ENCODE measurements around the gene KSR1. TPM values are rescaled to one million over a fixed set of nuclear protein-coding genes. Genes with fewer than 3 reads are reported as not detected.
A peak's percentile ranks its signal among the peaks of the same experiment; 100 is the strongest.

The KSR1 gene
- total and polyA plus RNA-seq, 2 of the 4 experiments (the other 2 are of a cell fraction), result 12.5 to 21.9 TPM

- Histone ChIP-seq H4K8ac (ENCODE audit: low read depth in 2 of 2, low read length in 2 of 2) (peak overlapping the region; percentile 66 to 97), H2AFZ (replicated peaks; ENCODE audit: low read length, poor library complexity) (no peak overlapping the region), H3K4me3 (ENCODE audit: insufficient read depth, low read depth, low read length) (no peak overlapping the region), H3K14ac (replicated peaks; ENCODE audit: low read depth, low read length) (peak overlapping the region; percentile 78), H3K27ac (ENCODE audit: insufficient read depth, low read length) (peak overlapping the region; percentile 86), H3K23ac (ENCODE audit: low read depth, low read length) (peak overlapping the region; percentile 36; the same call in 1 of the 2 replicates), H2BK15ac (ENCODE audit: low read depth, low read length) (peak overlapping the region; percentile 57; the same call in 2 of the 3 replicates), H4K5ac (ENCODE audit: low read depth, low read length) (peak overlapping the region; percentile 66), H4K20me1 (ENCODE audit: insufficient read depth, low read length) (peaks cover 5% of the 10 kb centered on the region; the same call in 1 of the 2 replicates), H3K4me1 (ENCODE audit: control insufficient read depth, insufficient read depth, low read length) (peaks cover 23% of the 10 kb centered on the region), H3K4me2 (ENCODE audit: low read depth, low read length) (peak overlapping the region; percentile 21), H3K27me3 (ENCODE audit: control insufficient read depth, insufficient read depth, low read length) (no peaks in the 10 kb centered on the region), H3K18ac (ENCODE audit: low read depth, low read length) (peak overlapping the region; percentile 55), H3K4ac (ENCODE audit: low read depth, low read length) (peak overlapping the region; percentile 91), H2BK120ac (ENCODE audit: low read depth, low read length) (peak overlapping the region; percentile 84), H3K56ac (ENCODE audit: extremely low read depth, insufficient read depth, low read length) (peak overlapping the region; percentile 37; the same call in 1 of the 2 replicates), H2BK5ac (ENCODE audit: low read depth, low read length, poor library complexity, severe bottlenecking) (peak overlapping the region; percentile 58), H3K9me1 (ENCODE audit: insufficient read depth, low read length) (peaks cover 31% of the 10 kb centered on the region), H4K91ac (ENCODE audit: insufficient read depth, low read depth, low read length) (peak overlapping the region; percentile 90), H2BK20ac (ENCODE audit: low read depth, low read length) (peak overlapping the region; percentile 47), H3K9ac (ENCODE audit: low read depth, low read length) (peak overlapping the region; percentile 31), H3K79me1 (ENCODE audit: low read depth in 1 of 2, low read length in 2 of 2) (peaks cover 43 to 86% of the 10 kb centered on the region in 2 experiments), H3K9me3 (ENCODE audit: control insufficient read depth, insufficient read depth, low read length) (no peaks in the 10 kb centered on the region), H2AK9ac (replicated peaks; ENCODE audit: low read depth, low read length, poor library complexity) (no peak overlapping the region), H3K36me3 (ENCODE audit: control insufficient read depth, insufficient read depth, low read length) (peaks cover 20% of the 10 kb centered on the region), H2AK5ac (ENCODE audit: low read depth, low read length) (peak overlapping the region; percentile 92)
- ChIA-PET POLR2A (ENCODE audit: unreplicated experiment) (no interaction called here), CTCF (no interaction called here)
- in situ Hi-C loops (cut with MboI; ENCODE audit: low sequenced_read_pairs) (no loop called here), dilution Hi-C loops (cut with HindIII; ENCODE audit: low sequenced_read_pairs, unreplicated experiment) (no loop called here), intact Hi-C loops (cut with micrococcal nuclease) (no loop called here)
- WGBS, 2 experiments (ENCODE audit: extremely low coverage in 2 of 2, insufficient read length in 1 of 2), result 66% methylated on average over 6 of the region's 12 CpGs; no CpG with 5 or more reads in 1 of the 2 experiments
- DNase-seq (no peak), ATAC-seq (ENCODE audit: low read depth) (no peak)
- TF ChIP-seq NFE2L2 (IDR thresholded peaks at IDR 0.05; ENCODE audit: low read depth, low read length) (no peak), RCOR1 (IDR thresholded peaks at IDR 0.05; ENCODE audit: insufficient replicate concordance, low read length) (no peak), CEBPB (IDR thresholded peaks at IDR 0.05; ENCODE audit: low read depth, low read length) (peak; percentile 65; the same call in 1 of the 2 replicates), ELK1 (IDR thresholded peaks at IDR 0.05; ENCODE audit: borderline replicate concordance, low read depth, low read length) (no peak), SMC3 (IDR thresholded peaks at IDR 0.05; ENCODE audit: low read depth, low read length) (no peak), MAFK (IDR thresholded peaks at IDR 0.05; ENCODE audit: low read depth, low read length) (no peak), USF2 (IDR thresholded peaks at IDR 0.05; ENCODE audit: low read depth, low read length) (no peak), RFX5 (IDR thresholded peaks at IDR 0.05; ENCODE audit: low read depth, low read length) (no peak)
- BruUV-seq (replicated peaks), result no TSS peak
Measured at GRCh38 chr17:27558842-27559505, 102.7 kb downstream of the KSR1 start.
